ENCODE results near the gene MAP3K3.

MAP3K3 gene

GRCh38 chr17:63622574-63623390 lies 565 bp downstream of the MAP3K3 start:
- peak; percentile 32 to 41 (median 33) for DNase-seq (ENCODE audit: low read depth in 2 of 3, low spot score in 2 of 3)

DNA sequence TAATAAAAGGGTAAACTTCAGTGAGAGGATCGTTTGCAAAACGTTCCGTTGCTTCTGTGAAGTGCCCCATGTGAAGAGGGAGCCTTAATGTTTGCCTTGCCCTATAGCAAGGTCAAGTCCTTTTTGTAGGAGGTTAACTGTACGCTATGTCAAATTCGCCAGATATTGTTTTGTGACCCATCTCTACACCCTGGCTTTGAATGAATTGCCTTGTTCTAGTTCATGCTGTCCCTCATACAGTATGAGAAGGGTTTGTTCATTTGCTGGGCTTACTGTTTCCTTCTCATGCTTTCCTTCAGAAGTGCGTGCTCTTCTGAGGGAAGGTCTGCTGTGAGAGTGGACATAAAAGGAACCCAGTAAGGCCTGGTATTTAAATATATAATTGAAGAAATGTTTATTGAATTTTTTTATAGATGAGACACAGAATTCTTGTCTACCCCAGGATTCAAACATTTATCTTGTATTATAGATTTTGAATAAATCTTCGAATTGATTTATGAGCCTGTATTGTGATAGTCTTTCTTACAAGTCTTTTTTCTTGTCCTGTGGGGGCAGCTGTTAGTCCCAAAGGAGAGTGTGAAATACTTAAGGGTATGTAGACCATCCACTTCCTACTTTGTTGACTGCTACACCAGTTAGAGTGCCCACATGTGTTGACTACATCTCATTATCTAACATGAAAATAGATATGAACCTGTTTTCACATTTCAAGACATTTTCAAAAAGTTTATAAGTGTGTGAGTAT lies 1.7 kb downstream of the MAP3K3 start:
- no peak for DNase-seq (ENCODE audit: low read depth in 2 of 3, low spot score in 2 of 3)

DNA sequence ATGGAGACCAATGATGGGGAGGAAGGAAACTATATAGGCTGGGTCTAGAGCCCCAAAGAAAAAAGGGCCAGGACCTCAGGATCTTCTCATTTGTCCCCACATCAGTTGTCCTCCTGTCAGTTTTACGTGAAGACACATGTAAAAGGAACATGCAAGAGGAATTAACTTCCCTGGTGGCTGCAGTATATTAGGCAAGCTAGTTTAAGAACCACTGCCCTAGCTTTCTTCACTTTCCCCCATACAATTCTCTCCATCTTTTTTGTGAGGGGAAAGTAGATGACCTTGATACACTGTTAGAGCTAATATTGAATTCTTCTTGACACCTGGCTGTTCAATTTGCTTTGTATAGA lies 2.3 kb downstream of the MAP3K3 start:
- no peak for DNase-seq (ENCODE audit: low read depth in 2 of 3, low spot score in 2 of 3)

- DNase-seq (ENCODE audit: low read depth in 2 of 3, low spot score in 2 of 3) = no peak
These were observed 4.4 kb downstream of the MAP3K3 start for GRCh38 chr17:63626551-63627180.

DNA sequence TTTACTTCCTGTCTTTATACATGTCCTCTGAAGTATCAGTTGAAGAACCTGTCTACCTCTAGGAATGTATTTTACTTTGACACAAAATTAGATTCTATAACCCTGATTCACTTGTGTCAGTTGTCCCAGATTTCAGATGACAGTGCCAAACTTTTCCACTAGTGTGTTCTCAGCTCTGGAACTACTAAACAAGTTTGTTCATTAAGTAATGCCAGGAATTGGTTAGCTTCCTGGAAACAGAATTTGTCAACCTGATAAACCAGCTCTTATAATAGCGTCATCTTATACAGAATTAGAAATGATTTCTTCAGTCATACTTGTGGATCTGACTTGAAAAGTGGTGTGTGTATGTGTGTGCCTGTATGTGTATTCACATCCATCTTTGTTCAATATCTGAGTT lies 7.4 kb downstream of the MAP3K3 start:
- DNase-seq (ENCODE audit: low read depth in 2 of 3, low spot score in 2 of 3) = no peak

DNA sequence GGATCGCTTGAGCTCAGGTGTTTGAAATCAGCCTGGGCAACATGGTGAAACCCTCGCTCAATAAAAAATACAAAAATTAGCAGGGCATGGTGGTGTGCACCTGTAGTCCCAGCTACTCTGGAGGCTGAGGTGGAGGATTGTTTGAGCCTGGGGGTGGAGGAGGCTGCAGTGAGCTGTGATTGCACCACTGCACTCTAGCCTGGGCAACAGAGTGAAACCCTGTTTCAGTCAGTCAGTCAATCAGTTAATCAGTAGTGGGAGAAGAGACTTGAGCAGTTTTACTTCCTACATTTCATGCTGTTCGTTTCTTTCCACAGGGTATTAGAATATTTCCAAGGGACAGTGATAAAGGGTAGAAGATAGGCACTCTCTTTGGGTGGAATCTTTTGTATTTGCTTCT lies 8.8 kb downstream of the MAP3K3 start:
- DNase-seq (ENCODE audit: low read depth in 2 of 3, low spot score in 2 of 3) = no peak

GRCh38 chr17:63631626-63632025 lies 9.4 kb downstream of the MAP3K3 start:
- DNase-seq (ENCODE audit: low read depth in 2 of 3, low spot score in 2 of 3) = no peak

GRCh38 chr17:63633742-63634141 lies 11.5 kb downstream of the MAP3K3 start:
- DNase-seq (ENCODE audit: low read depth in 2 of 3, low spot score in 2 of 3) = no peak

- no peak for DNase-seq (ENCODE audit: low read depth in 2 of 3, low spot score in 2 of 3)
These were observed 11.9 kb downstream of the MAP3K3 start for GRCh38 chr17:63634163-63634562.

DNA sequence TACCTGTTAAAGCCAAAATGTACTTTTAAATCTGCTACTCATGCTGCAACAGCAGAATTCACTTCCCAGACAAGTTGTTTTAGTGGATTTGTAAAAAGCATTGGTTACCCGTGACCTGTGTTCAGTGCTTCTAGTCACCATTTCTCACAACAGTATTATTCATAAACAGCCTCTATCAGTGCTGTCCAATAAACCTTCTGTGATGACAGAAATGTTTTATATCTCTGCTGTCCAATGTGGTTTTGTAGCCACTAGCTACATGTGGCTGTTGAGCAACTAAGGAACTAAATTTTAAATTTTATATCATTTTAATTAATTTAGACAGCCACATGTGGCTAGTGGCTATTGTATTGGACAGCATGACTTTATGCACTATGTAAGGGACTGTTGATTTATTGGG lies 12.6 kb downstream of the MAP3K3 start:
- DNase-seq (ENCODE audit: low read depth in 2 of 3, low spot score in 2 of 3) = no peak

- no peak for DNase-seq (ENCODE audit: low read depth in 2 of 3, low spot score in 2 of 3)
These were observed 13.1 kb downstream of the MAP3K3 start for GRCh38 chr17:63635290-63635689.

- no peak for DNase-seq (ENCODE audit: low read depth in 2 of 3, low spot score in 2 of 3)
These were observed 13.6 kb downstream of the MAP3K3 start for GRCh38 chr17:63635787-63636186.

- no peak for DNase-seq (ENCODE audit: low read depth in 2 of 3, low spot score in 2 of 3)
These were observed 16.9 kb downstream of the MAP3K3 start for GRCh38 chr17:63639125-63639524.

DNA sequence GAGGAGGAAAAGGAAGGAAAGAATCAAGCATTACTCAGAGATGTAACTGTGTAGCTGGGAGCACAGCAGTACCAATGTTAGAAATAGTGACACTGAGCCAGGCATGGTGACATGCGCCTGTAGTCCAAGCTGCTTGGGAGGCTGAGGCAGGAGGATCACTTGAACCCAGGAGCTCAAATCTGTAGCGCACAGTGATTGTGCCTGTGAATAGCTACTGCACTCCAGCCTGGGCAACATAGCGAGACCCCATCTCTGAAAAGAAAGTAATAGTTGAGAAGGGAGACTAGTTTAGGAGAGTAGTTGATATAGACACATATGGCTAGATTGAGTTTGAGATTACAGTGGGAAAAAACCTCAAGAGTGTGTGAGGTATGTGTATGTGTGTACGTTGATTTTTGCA lies 17.8 kb downstream of the MAP3K3 start:
- no peak for DNase-seq (ENCODE audit: low read depth in 2 of 3, low spot score in 2 of 3)

GRCh38 chr17:63641692-63642448 lies 19.7 kb downstream of the MAP3K3 start:
- DNase-seq (ENCODE audit: low read depth in 2 of 3, low spot score in 2 of 3) = no peak

DNA sequence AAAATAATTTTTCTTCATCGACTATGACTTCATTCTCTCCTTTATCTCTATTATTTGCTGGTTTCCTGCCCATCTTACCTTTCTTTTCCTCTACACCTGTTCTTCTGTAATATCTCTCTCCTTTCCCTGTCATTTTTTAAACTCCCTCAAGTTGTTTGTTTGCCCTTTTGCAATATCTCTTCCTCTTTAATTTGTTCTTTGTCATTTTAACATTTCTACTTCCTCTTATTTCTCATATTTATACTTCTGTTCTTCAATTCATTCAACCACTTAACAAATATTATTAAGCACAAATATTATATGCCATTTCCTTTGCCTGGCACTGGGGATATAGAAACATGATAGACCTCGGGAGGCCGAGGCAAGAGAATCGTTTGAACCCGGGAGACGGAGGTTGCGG lies 22.6 kb downstream of the MAP3K3 start:
- no peak for DNase-seq (ENCODE audit: low read depth in 2 of 3, low spot score in 2 of 3)

- no peak for DNase-seq (ENCODE audit: low read depth in 2 of 3, low spot score in 2 of 3)
These were observed 23.7 kb downstream of the MAP3K3 start for GRCh38 chr17:63645775-63646487.

- DNase-seq (ENCODE audit: low read depth in 2 of 3, low spot score in 2 of 3) = no peak
These were observed 24.2 kb downstream of the MAP3K3 start for GRCh38 chr17:63646488-63646806.

- no peak for DNase-seq (ENCODE audit: low read depth in 2 of 3, low spot score in 2 of 3)
These were observed 25.0 kb downstream of the MAP3K3 start for GRCh38 chr17:63647065-63647725.

GRCh38 chr17:63647936-63648335 lies 25.7 kb downstream of the MAP3K3 start:
- DNase-seq (ENCODE audit: low read depth in 2 of 3, low spot score in 2 of 3) = no peak
